PFSK-1 (cell line): ENCODE measurements around the gene PNMA6E.

Experiments used
- FOXP2 ChIP-seq: optimal IDR thresholded peaks from 2 replicates; pipeline ENCODE3; 2011; ENCODE audit warnings: borderline replicate concordance, control low read depth, inconsistent platforms; ENCODE audit not compliant: insufficient read depth; ENCODE audit errors: extremely low read length, extremely low read depth
- POLR2AphosphoS5 ChIP-seq: IDR thresholded peaks from 2 replicates; pipeline ENCODE4 v1.6.1; 2012; ENCODE audit warnings: low read depth, mild to moderate bottlenecking, control low read depth, low read length, moderate library complexity
- REST ChIP-seq, 2 experiments: IDR thresholded peaks; 2 replicates each; pipeline versions ENCODE4 v1.6.1 to v1.8.0; 2011 to 2012; ENCODE audit warnings: low read depth in 2 of 2, low read length in 2 of 2, control low read depth in 1 of 2, inconsistent platforms in 1 of 2, mild to moderate bottlenecking in 1 of 2, moderate library complexity in 1 of 2; ENCODE audit not compliant: insufficient read depth in 1 of 2
- SIN3A ChIP-seq: IDR thresholded peaks from 2 replicates; pipeline ENCODE4 v1.6.1; 2012; ENCODE audit warnings: mild to moderate bottlenecking, low read length, moderate library complexity, borderline replicate concordance; ENCODE audit not compliant: insufficient read depth
- TAF1 ChIP-seq: IDR thresholded peaks from 2 replicates; pipeline ENCODE4 v1.6.1; 2012; ENCODE audit warnings: low read length, control low read depth, borderline replicate concordance; ENCODE audit not compliant: insufficient read depth

Gene PNMA6E

DNA sequence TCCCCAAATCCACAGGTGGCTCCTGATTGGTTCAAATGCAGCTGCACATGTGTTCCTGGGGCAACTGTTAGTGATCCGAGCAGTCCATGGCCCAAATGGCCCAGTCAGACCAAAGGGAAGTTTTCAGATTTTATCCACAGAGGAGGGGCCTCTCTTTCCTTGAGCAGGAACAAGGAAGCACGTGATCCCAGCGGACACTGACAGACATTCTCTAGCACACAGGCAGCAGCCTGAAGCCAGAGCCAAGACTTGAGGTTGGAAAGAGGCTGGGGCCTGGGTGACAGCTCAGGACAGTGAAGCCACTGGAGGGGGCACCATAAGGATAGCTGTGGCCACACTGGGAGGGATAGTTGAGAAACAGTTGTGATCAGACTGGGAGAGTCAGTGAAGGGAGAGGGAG, 6.6 kb upstream of the PNMA6E start:
- TF ChIP-seq FOXP2 (no peak), REST (IDR thresholded peaks at IDR 0.05; ENCODE audit: insufficient read depth in 1 of 2, low read depth in 2 of 2, low read length in 2 of 2) (no peak), SIN3A (no peak), POLR2AphosphoS5 (no peak), TAF1 (no peak)

DNA sequence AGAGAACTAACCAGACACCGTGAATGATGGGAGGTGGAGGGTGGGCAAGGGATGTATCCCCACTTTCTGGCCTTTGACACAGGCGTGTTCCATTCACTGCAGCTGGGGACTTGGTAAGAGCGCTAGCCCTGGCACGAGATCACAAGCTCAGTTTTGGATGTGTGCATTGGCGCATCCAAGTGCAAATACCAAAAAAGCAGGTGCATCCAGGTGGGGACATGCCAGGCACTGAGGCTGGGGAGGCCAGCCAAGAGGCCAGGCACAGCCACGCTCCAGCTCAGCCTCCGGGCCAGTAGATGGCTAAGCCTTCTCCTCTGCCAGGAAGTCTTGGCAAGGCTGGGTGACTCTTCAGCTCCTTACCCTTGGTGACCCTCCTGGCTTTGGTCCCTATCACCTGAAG, 5.8 kb upstream of the PNMA6E start:
- no peak for TF ChIP-seq FOXP2
- TF ChIP-seq POLR2AphosphoS5: no peak
- no peak for TF ChIP-seq SIN3A
- no peak for TF ChIP-seq TAF1
- TF ChIP-seq REST (IDR thresholded peaks at IDR 0.05; ENCODE audit: insufficient read depth in 1 of 2, low read depth in 2 of 2, low read length in 2 of 2): no peak

GRCh38 chrX:153406011-153406410, 4.9 kb upstream of the PNMA6E start:
- no peak for TF ChIP-seq FOXP2
- no peak for TF ChIP-seq SIN3A
- TF ChIP-seq POLR2AphosphoS5: no peak
- no peak for TF ChIP-seq REST (IDR thresholded peaks at IDR 0.05; ENCODE audit: insufficient read depth in 1 of 2, low read depth in 2 of 2, low read length in 2 of 2)
- TF ChIP-seq TAF1: no peak

DNA sequence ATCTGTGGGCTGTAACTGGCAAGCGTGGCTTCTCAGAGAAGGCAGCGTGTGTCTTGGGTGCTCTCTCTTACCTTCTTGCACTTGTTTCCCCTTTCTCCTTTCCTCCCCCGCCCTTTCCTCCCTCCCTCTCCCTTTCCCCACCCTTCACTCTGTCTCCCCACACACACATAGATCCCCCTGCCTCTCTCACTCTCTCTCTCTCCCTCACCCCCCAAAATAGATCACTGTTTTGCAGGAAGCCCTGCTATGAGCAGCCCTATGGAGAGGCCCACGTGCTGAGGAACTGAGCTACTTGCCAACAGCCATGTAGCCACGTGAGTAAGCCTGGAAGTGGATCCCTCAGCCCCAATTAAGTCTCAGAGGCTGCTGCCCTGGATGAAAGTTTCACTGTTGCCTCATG, 4.3 kb upstream of the PNMA6E start:
- no peak for TF ChIP-seq SIN3A
- no peak for TF ChIP-seq REST (IDR thresholded peaks at IDR 0.05; ENCODE audit: insufficient read depth in 1 of 2, low read depth in 2 of 2, low read length in 2 of 2)
- TF ChIP-seq FOXP2: no peak
- no peak for TF ChIP-seq POLR2AphosphoS5
- TF ChIP-seq TAF1: no peak
